Peyer's patch (tissue), 4 donors: ENCODE results near the gene GDF7.

ENCODE experiments used
- CTCF ChIP-seq, 6 experiments: fragments of 450-650 bp in 4 of 6; fragments of 200-600 bp in 2 of 6; sonication (generic) in 1 of 6; IDR thresholded peaks; one replicate each; pipeline ENCODE4 v1.5.1; 2017 to 2019; ENCODE audit warnings: antibody characterized with exemption in 6 of 6, mild to moderate bottlenecking in 3 of 6, moderate library complexity in 1 of 6
- POLR2A ChIP-seq, 2 donors: fragments of 450-650 bp; IDR thresholded peaks; one replicate each; pipeline ENCODE4 v1.5.1; 2017; ENCODE audit warnings: antibody characterized with exemption in 2 of 2, mild to moderate bottlenecking in 2 of 2, moderate library complexity in 2 of 2

- TF ChIP-seq CTCF (IDR thresholded peaks at IDR 0.05): no peak
- no peak for TF ChIP-seq POLR2A (IDR thresholded peaks at IDR 0.05)
Measured at GRCh38 chr2:20635113-20635510, 31.8 kb upstream of the GDF7 start.
